ENCODE data around the gene ATP6V0C.

The ATP6V0C gene

DNA sequence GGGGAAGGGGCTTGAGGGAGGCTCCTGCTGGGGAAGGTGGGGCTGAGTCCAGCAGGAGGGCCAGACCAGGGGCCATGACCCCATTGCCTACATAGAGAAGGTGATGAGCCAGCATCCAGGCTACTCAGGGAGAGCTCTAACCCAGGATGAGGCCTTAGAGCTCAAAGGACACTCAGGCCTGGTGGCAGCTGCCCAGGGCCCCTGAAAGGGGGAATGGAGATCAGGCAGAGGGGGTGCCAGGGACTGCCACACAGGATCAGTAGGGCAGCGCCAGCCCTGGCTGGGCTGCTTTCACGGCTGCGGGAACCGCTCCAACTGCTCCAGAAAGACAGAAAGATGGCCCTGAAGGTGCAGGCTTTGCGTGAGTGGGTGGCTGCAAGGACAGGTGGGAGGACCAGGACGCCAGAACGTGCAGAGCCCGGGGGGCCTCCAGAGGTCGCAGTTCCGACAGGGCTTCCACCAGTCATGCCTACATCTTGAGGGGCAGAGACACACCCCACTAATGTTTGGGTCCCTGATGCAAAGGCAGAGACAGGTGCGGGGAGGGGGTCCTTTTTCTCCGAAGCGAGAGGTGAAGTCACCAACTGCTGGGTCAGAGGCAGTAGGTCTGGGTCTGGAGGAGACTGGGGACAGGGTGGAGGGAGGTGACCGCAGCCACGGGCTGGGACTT lies 882 bp upstream of the ATP6V0C start:
- peak; percentile 55 for DNase-seq

DNA sequence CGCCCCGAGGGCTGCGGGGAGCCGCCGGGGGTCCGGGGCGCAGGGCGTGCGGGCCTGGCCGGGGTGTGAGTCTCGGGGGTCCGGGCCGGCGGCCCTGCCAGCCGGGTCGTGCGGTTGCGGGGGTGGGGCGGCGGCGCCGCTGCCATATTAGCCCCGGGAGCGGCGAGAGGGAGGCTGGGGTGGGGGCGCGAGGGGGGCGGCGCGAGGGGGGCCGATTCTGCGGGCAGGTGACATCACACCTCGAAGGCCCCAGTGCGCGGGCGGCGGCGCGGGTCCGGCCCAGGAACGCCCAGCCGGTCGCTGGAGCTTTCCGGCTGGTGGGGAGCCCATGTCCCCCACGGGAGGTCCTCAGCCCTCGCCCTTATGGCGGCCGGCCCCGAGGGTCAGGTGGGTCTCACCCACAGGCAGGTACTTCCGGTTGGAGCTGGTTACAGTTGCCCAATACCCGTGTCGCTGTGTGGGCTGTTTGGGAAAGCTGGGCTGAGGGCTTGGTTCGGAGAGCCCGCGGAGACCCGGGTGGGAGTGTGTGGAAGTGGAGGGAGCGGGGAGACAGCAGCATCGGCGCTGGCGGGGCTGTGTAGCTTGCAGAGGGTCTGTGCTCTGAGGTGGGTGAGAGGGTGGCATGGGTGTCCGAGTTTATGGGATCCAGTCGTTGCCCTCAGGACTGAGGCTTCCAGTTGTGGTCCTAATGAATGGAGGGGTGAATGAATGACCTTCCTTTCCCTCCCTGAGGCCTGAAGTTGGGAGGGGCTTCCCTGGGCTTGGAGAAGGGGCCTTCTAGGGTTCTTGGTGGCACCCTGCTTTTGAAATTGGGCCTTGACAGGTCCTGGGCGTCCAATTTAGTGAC lies 804 bp downstream of the ATP6V0C start:
- no peak for DNase-seq

DNA sequence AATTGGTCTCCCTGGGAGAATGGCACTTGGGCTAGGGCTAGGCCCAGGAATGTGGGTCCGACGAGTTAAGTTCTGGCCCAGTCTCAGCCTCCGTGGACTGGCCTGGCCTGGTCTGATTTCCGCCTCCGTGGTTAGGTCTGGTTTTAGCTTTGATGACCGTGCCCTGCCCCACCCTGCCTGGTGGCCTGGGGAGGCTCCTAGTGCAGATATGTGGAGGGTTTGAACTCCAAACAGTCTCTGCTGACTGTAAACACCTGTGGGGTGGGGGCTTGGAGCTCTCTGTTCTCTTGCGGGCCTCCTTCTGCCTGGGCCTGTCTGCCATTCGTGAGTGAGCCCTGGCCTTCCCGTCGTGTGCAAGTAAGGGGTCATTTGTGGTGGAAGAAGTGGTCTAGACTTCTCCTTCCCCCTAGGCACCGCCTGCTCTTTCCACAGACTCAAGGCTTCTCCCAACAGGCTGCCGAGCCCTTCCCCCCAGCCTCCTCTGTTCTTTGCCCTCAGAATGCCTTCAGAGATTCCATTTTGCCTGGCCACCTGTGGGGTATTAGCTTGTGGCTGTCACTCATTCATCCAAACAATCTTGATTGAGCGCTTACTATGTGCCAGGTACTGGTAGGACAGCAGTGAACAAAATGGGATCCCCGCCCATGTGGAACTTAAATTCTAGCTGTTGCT lies 1.6 kb downstream of the ATP6V0C start:
- DNase-seq = no peak

DNA sequence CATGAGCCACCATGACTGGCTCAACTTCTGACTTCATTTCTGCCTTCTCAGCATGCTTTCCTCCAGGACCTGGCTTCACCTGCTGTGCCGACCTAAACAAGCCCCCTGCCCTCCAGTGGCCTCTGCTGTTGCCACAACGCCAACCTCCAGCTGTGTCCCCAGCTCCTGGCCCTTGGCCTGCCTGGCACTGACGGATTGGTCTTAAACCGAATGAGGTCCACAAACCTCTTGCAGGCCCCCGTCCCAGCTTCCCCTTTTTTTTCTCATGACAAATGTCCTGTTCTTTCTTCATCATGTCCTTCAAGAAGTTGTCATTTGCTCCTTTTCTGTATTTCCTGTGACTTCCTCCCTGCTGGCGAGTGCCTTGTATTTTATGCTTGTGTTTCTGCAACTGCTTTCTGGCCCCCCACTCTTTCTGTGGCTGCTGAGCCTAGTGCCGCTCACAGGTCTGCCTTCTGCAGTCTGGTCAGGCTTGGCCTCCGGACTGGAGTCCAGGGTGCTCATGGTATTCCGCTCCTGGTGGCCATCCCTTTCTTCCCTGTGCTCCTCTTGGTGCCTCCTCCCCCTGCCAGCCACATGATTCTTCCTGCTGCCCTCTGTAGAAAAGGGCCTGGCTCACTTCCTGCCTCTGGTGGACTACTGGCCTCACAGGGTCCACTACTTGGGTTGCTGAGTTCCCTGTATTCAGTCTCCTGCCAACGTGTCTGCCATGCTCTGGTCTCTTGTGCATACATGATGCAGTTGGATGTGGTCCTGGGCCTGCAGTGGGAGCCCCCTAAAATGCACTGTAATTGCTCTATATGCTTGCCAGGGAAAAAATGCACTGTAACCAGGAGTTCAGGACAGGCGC lies 2.9 kb downstream of the ATP6V0C start:
- DNase-seq = no peak

DNA sequence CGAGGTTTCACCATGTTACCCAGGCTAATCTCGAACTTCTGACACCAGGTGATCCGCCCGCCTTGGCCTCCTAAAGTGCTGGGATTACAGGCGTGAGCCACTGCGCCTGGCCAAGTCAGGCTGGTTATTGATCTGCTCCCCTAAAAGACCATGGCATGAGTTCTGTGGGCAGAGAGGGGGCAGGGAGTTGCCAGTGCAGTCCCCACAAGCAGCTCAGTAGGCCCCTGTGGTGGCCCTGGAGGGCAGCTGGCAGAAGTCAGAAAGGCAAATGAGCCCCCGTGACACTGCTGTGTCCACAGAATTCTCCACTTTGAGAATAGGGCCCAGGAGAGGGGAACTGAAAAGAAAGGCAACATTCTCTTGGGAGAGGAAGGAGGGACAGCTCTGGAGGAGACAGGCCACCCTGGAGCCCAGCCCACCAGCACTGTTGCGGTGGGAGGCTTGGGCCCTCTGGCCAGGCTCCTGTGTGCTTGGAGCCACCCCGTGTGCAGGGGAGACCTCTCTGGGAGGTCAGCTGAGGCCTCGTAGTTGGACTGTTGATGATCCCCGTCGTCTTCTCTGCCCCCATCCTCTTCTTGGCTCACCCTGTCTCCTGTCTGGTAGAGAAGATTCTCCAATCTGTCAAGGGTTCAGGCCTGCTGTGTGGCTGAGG lies 4.3 kb downstream of the ATP6V0C start:
- no peak for DNase-seq

DNA sequence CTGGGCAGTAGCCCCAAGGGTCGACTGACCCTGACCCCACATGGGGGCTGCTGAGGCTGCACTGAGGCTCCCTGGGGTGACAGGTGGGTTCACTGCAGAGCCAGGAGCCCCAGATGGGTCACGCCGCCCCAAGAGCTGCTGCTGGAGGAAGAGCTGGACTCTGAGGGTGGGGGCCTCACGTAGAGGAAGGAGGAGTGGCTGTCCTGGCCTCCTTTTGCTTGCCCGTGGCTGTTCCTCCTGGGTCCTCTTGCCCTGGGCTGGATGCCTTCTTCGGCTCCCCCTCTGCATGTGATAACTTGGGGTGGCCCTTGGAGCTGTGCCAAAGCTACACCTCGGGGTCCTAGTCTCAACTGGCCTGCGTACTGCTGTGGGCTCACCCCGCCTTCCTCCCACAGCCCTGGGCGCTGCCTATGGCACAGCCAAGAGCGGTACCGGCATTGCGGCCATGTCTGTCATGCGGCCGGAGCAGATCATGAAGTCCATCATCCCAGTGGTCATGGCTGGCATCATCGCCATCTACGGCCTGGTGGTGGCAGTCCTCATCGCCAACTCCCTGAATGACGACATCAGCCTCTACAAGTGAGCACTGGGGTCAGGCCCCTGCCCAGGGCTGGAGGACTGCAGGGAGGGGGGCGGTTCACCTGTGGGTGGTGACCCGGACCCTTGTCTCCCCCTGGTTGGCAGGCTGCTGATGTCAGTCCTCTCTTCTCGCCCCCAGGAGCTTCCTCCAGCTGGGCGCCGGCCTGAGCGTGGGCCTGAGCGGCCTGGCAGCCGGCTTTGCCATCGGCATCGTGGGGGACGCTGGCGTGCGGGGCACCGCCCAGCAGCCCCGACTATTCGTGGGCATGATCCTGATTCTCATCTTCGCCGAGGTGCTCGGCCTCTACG lies 5.3 kb downstream of the ATP6V0C start:
- DNase-seq = no peak

DNA sequence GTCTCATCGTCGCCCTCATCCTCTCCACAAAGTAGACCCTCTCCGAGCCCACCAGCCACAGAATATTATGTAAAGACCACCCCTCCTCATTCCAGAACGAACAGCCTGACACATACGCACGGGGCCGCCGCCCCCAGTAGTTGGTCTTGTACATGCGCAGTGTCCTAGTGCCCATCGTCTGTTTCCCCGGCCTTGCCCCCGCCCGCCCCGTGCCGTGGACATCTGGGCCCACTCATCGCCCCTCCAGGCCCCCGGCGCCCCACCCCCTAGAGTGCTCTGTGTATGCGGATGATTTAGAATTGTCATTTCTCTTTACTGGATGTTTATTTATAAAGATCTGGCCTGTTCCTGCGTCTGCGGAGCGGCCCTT lies 5.9 kb downstream of the ATP6V0C start:
- DNase-seq = no peak

DNA sequence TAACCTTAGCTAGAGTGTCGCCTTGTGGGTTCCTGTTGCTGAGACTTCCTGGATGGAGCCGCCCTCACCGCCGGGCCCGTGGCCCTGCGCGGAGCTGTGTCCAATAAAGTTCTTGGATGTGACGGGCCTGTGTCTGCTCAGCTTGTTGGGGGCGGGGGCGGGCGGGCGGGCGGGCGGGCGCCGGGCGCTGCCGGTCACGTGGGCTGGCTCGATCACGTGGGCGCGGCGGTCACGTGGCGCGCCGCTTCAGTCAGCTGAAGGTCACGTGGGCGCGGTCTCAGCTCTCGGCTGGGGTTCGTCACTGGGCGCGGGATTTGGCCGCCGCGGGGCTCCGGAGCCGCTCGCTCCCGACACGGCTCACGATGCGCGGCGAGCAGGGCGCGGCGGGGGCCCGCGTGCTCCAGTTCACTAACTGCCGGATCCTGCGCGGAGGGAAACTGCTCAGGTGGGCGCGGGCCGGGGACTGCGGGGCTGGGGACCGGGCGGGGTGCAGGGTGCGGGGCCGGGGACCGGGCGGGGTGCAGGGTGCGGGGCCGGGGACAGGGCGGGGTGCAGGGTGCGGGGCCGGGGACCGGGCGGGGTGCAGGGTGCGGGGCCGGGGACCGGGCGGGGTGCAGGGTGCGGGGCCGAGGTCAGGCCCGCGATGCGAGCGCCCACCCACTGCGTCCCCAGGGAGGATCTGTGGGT lies 6.5 kb downstream of the ATP6V0C start, which contains the start of gene AMDHD2:
Gene AMDHD2 (plus strand): TSS at position 275 of the 687 bp plus-strand sequence. CDS start 88 bp downstream, at position 363.
- DNase-seq = peak; percentile 94

DNA sequence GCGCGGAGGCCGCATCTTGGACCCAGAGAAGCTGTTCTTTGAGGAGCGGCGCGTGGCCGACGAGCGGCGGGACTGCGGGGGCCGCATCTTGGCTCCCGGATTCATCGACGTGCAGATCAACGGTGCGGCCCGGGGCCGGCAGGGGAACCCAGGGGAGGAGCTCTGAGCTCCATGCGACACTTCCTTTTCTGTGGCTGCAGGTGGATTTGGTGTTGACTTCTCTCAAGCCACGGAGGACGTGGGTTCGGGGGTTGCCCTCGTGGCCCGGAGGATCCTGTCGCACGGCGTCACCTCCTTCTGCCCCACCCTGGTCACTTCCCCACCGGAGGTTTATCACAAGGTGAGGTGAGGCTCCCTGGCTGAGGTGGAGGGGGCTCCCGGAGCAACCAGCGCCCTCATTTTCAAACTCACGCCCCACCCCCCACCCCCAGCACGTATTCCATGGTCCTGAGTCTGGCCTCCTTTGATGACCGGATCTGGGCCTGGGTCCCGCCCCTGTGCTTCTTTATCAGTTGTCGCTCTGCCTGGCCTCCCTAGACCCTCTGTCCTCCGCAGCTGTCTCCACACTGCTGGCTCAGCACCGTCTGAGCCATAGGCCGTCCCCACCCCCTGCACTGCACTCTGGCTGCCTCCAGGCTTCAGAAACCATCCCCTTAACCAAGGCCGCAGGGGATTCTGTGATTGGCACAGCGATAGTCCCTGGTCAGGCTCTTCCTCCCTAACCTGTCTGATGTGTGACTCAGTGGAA lies 7.2 kb downstream of the ATP6V0C start:
- no peak for DNase-seq

DNA sequence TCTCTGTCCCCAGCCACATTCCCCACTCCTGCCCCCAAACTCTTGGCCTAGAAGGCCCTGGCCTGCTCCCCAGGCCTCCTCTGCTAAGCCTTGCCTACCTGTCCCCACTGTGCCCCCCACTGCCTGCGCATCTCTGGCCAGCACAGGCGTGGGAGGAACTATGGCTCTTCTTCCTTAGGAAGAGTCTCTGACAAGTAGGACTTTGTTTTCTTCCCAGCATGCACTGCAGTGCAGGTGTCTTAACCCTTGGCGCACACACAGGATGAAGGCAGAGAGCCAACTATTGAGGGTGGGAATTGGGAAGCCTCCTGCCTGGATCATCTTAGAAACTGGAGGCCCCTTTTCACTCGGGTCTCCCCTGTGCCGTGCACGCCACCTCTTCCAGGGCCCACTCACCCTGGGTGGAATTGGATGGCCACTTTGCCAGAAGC lies 10.1 kb downstream of the ATP6V0C start:
- no peak for DNase-seq

DNA sequence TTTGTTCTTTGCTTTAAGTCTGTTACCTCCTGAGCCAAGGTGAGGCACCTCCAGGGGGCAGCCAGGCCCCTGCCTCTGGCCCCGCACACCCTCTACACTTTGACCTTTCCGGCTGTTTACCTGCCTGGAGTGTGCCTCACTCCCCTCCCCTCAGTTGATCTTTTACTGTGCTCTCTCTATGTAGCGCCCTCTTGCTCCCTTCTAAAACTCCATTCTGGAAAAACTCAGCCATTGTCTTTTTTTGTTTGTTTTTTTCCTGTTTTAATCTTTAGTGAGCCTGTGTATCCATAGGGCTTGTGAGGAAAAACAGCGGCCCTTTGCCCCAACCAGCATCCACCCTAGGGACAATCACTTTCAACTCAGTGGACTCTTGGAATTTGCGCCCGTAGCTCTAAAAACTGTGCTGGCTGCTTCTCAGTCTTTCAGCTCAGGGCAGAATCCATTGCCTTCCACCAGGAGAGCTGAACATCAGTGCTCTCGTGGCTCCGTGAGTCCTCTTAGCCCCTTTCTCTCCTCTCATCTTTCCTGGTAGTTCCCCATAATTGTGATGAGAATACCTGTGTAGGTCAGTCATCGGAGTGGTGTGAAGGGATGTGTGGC lies 10.7 kb downstream of the ATP6V0C start:
- no peak for DNase-seq

DNA sequence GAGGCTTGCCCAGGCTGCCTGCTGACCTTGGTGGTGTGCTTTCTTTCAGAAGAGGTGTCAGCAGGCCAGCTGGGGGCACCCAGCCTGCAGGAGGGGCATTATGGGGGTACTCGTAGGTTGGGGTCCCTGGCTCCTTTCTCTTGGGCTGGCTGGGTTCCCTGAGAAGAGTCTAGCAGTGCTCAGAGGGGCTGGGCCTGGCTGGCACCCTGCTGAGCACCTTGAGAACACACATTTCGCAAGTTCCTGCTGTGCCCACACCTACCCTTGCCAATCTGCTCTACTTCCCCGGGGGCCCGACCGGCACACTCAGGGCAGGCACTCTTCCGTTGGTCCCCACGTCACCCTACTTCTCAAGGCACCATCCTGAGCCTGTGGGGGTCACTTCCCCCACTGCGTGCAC lies 12.4 kb downstream of the ATP6V0C start:
- DNase-seq = no peak

DNA sequence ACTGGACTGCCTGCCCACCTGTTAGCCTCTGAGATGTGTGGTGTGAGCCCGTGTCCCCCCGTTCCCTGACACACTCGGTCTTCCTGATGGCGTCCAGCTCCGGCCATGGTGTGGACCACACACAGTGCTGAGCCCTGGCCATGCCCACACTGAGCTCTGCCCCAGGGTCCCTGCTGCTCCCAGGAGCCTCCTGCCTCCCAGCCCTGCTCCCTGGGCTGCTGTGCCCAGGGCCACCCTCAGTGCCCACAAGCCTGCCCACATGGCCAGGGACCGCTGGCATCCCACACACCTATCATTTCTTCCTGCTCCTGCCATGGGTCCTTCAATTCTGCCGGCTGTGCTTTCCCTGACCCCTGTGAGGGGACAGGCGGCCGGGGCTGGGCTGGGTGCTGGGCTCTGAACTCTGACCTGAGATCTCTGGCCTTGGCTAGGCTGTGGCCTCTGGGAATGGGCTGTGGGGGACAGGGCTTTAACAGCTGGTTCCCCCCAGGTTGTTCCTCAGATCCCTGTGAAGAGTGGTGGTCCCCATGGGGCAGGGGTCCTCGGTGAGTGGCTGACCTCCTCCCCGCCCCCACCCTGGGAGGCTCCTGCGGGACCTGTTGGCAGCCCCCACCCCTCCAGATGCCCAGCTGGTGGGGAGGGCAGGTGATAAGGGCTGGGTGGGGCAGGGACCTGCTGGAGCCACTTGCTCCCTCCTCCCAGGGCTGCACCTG lies 13.5 kb downstream of the ATP6V0C start:
- DNase-seq = no peak

DNA sequence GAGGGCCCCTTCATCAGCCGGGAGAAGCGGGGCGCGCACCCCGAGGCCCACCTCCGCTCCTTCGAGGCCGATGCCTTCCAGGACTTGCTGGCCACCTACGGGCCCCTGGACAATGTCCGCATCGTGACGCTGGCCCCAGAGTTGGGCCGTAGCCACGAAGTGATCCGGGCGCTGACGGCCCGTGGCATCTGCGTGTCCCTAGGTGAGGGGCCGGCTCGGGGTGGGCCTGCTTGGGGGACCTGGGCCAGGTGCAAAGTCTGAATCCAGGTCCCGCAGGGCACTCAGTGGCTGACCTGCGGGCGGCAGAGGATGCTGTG lies 14.0 kb downstream of the ATP6V0C start:
- DNase-seq = no peak

DNA sequence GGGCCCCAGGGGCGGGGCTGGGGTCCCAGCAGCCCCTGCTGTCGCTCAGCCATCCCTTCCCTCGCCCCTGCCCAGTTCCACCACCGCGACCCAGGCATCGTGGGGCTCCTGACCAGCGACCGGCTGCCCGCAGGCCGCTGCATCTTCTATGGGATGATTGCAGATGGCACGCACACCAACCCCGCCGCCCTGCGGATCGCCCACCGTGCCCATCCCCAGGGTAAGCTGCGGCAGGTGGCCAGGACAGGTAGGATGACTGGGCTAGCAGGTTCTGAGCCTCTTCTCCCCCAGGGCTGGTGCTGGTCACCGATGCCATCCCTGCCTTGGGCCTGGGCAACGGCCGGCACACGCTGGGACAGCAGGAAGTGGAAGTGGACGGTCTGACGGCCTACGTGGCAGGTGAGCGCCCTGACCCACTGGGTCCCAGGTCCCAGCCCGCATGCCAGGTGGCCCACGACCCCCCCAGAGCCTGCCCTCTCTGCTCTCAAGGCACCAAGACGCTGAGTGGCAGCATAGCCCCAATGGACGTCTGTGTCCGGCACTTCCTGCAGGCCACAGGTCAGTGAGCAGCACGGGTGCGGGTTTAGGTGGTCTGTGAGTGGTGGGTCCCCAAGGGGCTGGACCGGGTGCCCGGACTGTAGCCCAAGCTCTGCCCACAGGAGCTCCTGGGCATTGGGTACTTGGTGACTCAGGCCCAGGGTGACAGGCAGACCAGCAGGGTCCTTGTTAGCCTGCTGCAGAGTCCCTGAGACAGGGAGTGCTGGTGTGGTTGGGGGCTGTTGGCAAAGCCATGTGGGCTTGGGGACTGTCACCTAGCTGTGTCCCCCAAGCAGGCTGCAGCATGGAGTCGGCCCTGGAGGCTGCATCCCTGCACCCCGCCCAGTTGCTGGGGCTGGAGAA lies 14.7 kb downstream of the ATP6V0C start:
- DNase-seq = no peak

DNA sequence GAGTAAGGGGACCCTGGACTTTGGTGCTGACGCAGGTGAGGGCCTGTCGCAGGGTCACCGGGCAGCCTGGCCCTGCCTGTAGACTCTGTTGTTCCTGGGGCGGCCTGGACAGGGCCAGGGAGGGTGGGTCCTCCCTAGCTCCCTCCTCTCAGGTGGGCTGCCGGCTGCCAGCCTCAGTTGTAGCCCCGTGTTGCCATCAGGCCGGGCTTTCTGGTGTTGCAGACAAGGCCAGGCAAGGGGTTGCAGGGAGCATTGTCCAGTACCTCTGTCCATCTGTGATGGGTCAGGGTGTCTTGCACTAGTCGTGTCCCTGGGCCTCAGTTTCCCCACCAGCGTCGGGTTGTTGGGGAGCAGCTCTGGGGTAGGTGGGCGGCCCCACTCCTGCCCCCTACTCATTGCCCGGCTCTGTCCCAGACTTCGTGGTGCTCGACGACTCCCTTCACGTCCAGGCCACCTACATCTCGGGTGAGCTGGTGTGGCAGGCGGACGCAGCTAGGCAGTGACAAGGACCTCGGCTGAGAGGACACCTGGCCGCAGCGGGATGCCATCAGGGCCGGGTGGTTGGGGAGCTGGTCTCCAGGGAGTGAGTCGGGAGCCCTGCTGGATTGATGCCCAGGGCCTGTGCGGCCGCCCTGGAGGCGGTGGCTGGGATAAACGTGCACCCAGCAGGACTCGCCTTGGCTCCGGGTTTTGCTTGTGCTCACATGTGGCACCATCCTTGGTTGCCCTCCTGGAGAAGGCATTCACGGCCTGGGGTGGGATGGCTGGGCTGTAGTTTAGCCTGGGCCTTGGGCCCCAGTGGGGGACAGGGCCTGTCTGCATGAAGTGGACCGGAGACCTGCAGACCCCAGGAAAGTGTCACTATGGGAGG lies 15.5 kb downstream of the ATP6V0C start:
- DNase-seq = no peak
